HepG2 (cell line): ENCODE measurements around the gene VGLL4.

ENCODE experiments used
- AHR ChIP-seq: IDR thresholded peaks from 2 replicates; pipeline ENCODE4 v1.6.1; 2018; ENCODE audit warnings: missing genetic modification reagents, missing compliant biosample characterization
- DMAP1 ChIP-seq: IDR thresholded peaks from 2 replicates; pipeline ENCODE4 v1.6.1; 2016
- NR1H2 ChIP-seq: sonication (generic); formaldehyde crosslinking; IDR thresholded peaks from 2 replicates; pipeline ENCODE4 v1.8.1; 2022; ENCODE audit warnings: low read depth, missing genetic modification reagents, borderline replicate concordance
- PTBP1 ChIP-seq: fragments of 200-400 bp; formaldehyde crosslinking; IDR thresholded peaks from 2 replicates; pipeline ENCODE4 v1.6.1; 2018; ENCODE audit warnings: low read length, low read depth; ENCODE audit not compliant: poor library complexity, severe bottlenecking
- SP2 ChIP-seq: sonication (generic); formaldehyde crosslinking; IDR thresholded peaks from 2 replicates; pipeline ENCODE4 v1.5.1; 2020; ENCODE audit warnings: mild to moderate bottlenecking, missing genetic modification reagents
- TF ChIP-seq, protein P1 (sequence below): sonication (generic); formaldehyde crosslinking; IDR thresholded peaks from 2 replicates; pipeline ENCODE4 v1.5.0; 2020; ENCODE audit warnings: mild to moderate bottlenecking, missing genetic modification reagents, moderate library complexity

DNA sequence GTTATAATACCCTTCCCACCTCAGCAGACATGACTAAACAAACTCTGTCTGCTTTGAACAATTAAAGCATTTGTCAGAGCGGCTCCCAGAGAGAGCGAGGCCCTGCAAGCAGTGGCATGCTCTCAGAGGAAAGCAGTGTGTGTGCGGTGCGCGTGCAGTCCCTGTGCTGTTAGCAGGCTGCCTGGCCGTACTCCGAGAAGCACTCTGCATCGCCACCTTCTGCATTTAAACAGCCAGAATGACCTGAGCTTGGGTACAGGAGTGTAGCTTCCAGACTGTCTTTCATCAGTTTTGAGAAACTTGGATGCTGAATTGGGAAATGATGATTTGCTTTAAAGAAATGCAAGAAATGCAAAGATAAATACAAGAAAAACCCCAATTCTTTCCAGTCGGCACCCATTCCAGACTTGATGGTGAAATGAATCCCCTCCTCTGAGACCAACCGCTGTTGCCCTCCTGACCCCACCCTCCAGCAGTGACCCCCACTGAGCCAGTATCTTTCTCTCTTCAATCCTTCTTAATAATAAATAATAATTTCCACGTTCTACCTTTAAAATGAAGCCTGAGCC, 113.5 kb downstream of the VGLL4 start:
- TF ChIP-seq PTBP1, result no peak
- no peak for TF ChIP-seq DMAP1
- TF ChIP-seq, protein P1, sequence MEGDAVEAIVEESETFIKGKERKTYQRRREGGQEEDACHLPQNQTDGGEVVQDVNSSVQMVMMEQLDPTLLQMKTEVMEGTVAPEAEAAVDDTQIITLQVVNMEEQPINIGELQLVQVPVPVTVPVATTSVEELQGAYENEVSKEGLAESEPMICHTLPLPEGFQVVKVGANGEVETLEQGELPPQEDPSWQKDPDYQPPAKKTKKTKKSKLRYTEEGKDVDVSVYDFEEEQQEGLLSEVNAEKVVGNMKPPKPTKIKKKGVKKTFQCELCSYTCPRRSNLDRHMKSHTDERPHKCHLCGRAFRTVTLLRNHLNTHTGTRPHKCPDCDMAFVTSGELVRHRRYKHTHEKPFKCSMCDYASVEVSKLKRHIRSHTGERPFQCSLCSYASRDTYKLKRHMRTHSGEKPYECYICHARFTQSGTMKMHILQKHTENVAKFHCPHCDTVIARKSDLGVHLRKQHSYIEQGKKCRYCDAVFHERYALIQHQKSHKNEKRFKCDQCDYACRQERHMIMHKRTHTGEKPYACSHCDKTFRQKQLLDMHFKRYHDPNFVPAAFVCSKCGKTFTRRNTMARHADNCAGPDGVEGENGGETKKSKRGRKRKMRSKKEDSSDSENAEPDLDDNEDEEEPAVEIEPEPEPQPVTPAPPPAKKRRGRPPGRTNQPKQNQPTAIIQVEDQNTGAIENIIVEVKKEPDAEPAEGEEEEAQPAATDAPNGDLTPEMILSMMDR (CRISPR knock-in tag), result 0 out of 2 replicates have a peak, but pooled peaks have one; percentile 22
- no peak for TF ChIP-seq AHR (CRISPR knock-in tag)
- TF ChIP-seq SP2 (CRISPR knock-in tag), result no peak
- TF ChIP-seq NR1H2, result no peak
